Measurements from ENCODE around the gene INHA.

Gene INHA

DNA sequence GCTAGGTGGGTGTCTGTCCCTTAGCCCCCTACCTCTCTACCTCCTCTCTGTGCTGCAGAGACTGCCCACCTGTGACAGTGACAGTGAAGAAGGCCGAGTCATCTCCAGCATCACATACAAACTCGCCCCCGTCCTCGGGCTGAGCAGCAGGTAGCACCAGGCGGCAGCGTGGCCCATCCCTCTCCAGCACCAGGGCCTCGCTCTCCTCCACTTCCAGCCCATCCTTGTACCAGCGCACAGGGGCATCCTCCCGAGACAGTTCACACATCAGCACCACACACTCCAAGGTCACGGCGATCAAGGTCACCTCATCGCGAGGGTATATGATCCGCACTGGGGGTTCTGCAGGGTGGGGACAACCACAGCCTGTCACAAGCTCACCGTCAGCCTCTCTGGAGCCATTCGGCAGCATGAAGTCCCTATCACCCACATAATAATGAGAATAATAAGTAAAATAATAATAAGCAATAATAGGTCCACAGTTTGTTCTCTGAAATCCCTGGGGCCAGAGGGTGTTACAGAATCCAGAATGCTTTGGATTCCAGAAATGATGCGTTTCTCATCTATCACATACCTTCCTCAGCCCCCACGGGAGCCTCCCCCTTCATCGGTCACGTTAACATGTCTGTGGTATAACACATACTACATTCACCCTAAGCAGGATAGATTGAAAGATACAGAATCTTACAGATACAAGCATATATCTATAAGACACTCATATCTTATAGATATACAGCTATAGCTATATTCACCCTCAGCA is 12.8 kb upstream of the INHA start:
- no peak for DNase-seq

DNA sequence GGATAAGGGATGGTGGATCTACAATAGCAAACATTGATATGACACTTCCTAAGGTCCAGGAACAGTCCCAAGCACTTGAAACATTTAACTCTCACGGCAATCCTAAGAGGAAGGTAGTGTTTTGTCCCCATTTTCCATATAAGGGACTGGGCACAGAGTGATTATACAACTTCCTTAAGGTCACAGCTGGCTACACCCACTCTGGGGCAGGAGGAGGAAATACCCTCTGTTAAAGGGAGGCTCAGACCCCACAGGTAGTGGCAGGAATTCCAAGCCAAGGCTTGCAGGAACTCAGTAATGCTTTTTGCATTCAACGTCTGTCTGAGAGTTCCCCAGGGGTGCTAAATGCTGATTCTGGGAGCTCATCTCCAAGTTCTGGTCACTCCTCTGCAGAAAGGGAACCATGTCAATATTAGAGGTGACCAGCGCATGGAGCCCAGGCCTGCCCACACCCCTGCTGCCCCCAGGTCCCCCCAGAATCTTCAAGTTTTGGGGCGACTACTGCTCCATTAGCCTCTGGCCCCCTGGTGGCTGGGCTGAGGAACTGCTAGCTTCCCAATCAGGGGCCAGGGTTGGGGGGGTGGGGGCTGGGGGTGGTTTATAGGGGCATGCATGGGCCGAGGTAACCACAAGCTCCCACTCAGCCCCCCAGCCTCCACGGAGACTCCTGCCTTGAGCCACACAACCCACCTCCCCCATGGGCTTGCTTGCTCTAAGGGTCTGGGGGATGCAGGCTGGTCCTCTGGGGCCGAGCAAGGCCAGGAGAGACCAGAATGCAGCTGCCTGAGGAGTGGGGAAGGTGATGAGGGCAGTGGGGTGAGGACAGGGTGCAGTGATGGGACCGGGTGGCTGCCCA is 11.8 kb upstream of the INHA start:
- no peak for DNase-seq

DNA sequence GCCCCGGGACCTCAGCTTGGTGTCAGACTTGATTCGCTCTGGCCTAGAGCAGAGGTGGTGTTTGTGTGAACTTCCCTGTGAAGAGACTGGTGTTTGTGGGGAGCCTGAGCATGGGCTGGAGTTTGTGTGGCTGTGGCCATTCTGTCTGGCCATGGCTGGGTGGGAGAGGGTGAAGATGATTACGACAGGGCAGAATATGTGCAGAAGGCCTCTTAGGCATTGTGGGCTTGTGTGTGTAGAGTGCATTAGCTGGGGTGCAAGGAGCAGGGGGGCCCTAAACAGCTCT is 11.3 kb upstream of the INHA start:
- DNase-seq, result no peak

DNA sequence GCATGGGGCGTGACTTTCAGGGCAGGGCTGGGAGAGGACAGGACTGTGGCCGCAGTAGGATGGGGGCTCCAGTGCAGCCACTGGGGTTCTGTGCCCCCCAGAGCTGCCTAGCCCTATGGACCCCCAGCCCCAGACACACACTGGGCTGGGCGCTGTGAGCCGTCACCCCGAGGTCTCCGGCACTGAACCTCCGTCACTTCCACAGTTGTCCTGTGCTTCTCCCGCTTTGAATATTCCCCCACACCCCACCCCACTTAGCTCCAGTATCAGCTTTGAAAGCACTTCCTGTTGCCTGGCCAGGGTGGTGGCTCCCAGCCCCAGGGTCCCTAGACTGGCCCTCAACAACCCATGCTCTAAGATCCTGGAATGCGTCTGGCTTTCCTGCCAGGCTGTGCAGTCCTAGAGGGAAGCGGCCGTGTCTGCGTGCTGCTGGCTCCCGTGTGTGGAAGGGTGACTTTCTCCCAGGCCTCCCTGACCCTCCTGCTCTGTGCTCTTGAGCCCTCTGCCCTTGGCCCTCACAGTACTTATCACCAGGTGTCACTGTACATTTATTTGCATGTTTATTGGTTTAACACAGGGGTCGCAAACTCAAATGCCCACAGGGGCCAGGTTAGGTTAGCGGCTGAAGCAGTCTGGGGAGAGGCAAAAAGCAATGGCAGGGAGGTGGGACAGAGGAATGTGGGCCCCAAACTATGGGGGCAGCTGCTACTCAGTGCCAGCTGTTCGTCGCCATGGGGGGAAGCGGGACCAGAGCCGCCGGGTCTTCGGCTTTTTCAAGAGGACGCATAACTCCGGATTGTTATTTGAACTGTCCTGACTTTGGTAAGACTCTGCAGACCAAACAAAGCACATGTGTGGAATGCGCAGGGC is 10.7 kb upstream of the INHA start:
- DNase-seq, result no peak

DNA sequence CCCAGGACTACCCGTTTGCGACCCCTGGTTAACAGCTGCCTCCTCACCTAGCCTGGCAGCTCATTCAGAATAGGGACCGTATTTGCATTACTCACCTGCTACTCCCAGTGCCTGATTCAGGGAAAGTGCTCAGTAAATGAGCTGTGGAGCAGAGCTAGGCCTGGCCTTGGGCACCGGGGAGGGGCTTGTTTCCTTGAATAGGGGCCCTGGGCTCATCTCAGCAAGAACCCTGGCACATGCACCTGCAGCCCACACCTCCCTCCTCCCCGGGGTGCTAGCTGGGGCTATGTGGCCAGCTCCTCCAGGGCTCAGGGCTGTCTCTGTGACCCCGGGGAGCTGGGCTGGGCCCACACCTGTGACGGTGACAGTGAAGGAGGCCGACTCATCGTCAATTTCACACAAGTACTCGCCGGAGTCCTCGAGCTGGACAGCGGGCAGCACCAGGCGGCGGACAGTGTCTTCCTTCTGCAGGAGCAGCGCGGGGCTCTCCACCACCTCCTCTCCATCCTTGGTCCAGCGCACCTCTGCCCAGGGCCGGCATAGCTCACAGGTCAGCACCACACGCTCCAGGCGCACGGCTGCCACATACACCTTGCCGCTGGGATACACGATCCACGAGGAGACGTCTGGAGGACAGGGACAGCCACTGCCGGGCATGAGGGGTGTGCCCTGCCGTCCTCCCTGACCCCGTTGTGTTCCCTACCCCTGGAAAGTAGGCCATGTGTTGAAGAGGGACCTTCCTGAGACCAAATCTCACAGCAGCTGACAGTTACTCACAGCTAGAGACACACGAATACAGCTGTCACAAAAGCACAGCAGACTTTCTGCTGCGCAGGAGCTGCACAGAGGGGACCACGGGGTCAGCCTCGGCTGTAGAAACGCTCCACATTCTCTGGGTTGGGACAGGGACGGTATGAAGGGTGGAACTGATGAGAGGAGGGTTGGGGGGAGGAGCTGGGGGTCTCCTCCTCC is 9.8 kb upstream of the INHA start:
- no peak for DNase-seq

DNA sequence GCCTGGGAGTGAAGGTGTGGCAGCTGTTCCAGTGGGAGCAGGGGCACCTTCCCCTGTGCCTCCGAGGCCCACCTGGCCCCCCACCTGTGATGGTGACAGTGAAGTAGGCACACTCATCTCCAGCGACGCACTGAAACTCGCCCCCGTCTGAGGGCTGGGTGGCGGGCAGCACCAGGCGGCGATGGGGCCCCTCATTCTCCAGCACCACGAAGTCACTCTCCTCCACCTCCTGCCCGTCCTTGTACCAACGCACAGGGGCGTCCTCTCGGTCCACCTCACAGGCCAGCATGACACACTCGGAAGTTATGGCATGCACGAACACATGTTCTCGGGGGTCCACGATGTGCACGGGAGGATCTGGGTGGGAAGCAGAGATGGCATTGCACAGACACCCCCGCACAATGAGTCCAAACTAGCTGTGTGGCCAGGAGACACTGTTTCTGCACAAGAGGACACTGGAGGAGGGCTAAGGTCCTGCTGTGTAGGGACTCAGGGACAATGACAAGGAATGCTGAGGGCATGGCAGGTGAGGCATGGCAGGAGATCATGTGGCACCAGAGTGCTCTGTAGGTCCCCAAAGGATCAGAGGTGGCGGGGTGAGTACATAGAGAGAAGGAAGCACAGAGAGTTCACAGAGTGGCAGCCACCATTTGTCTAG is 8.7 kb upstream of the INHA start:
- no peak for DNase-seq

DNA sequence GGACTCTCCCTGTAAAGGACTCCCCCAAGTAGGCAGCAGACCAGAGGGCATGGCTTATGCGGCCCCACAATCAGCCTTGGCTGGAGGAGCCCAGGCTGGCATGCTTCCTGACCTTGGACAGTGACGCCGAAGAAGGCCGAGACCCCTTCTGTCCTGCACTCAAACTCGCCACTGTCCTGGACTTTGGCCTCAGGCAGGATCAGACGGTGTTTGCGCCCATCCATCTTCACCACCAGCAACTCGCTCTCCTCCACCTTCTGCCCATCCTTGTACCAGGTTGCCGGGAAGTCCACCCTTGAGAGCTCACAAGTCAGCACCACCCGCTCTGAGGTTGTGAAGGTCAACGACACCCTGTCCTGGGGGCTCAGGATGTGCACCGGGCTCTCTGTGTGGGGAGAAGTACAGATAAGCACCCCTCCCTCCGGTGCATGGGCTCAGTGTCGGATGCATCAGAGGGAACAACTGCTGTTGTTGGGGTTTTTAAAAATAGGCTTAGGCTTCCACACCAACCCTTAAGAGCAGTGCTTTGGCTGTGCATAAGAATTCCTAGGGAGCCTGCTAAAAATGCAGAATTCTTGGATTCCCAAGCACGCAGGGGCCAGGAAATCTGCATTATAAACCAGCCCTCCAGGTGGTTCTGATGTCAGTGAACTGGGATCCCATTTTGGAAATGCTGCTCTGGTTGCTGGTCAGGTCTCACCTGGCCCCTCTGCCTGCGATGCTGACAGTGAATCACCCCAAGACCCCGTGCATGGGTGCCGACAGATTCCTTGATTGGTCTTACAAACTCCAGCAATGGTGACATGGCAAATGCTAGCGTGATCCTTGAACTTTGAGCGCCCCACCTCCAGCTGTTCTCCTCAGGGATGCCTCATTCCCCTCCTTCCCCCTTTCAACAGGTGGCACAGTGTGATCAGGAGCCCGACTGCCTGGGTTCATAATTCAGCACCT is 6.7 kb upstream of the INHA start:
- no peak for DNase-seq

DNA sequence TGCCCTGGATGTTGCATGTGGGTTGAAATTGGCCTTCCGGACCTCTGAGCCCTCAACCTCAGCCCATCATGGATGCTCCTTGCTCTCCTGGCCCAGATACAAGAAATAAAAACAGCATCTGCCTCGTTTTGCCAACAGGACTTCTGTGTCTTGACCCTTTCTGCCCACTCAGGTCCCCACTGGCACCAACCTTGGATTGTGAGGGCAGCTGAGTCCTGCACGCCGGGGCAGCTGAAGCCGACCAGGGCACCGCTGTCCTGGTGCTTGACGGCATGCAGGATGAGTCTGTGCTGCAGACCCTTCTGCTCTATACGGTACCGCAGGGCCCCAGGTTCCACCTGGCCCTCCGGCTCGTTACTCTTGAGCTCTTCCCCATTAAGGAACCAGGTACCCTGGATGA is 5.5 kb upstream of the INHA start:
- no peak for DNase-seq

DNA sequence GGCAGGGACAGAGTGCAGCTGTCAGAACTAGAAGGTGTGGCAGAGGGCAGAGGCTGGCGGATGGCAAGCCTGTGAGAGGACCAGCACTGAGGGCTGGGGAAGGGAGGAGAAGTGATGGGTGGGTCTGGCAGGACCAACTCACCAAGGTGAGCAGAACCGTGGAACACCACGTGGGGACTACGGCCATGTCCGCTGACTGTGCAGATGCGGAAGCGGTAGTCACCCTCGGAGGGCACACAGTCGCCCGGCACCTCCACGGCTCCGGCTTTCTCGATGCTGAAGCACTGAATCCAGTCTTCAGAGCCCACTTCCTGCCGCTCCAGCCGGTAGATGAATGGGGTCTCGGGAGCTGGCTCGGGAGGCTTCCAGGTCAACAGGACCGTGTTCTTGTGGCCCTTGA is 5.0 kb upstream of the INHA start:
- DNase-seq, result no peak

DNA sequence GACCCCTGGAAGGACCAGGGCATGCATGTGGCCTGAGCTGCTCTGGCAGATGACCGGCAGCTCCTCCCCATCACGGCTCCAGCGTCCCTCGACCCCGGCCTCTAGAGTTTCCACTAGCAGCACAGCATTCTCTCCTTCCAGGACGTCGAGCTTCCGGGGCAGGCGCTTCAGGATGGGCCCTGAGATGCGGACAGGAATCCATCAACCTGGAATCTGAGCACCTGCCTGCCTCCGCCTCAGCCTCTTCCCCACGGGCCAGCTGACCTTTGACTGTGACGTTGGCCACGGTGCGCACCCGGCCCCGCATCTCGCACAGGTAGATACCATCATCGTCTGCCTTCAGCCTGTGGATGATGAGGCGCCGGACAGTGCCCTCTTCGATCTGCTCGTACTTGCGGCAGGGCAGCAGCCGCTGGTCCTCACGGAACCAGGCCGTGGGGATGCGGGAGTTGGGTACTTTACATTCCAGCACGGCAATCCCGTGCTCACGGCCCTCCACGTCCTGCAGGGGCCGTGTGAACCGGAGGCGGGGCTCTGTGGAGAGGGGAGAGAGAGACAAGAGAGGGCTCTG is 4.2 kb upstream of the INHA start:
- no peak for DNase-seq

DNA sequence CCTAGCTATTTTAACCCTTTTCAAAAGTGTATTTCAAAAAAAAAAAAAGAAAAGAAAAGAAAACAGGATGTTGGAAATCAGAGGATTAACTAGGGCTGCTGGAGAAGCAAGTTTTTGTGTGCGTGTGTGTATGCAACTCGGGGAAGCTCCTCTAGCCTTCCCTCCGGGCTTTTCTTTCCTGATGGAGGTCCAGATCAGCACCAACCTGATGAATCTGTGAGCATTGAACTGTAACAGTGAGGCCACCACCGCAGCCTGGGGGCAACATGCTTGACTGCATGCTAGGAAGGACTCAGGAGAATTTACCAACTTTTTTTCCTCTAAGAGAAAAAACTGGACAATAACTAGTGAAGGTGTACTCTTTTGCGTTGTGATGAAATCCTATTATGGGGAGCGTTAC is 3.1 kb upstream of the INHA start:
- DNase-seq, result no peak

DNA sequence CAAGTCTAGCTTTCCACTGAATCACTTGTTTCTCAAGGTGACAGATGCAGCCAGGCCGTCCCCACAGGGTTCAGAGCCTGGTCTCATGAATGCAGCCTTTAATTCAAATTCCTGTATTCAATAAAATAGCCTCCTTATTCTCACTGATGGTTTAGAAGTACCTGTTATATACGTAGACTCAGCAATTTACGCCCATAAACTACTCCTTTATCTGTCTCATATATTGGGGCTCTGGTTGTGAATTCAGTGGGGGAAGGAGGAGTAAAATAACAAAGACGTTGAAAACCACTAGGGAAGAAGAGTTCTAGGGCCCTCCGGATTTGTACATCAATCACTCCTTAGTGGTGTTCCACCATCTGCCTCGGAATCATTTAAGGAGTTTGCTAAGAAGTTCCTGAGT is 2.5 kb upstream of the INHA start:
- no peak for DNase-seq

DNA sequence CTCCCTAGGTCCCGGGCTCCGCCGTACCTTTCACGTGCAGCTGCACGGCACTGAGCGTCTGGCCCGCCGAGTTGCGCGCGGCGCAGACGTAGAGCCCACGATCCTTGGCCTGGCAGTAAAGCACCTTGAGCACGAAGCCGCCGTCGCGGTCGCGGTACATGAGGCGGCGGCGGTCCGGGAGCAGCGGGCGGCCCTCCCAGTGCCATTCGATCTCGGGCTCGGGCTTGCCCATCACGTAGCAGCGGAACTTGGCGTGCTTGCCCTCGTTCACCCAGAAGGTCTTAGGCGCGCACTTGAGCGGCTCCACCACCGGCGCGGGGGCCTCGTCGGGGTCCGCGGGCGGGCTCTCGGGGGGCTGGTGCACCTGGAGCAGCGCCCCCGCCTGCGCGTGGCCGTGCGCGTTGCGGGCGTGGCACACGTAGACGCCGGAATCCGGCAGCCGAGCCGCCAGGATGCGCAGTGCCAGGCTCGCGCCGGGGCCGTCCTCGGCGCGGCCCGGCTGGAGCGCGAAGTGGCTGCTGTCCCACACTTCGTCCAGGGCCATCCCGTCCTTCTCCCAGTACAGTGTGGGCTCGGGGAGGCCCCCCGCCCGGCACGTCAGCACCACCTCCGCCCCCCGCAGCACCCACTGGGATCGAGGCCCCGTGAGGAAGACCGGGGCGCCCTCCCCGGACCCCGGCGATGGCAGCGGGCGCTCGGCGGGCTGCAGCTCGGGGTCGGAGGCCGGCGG is 1.8 kb upstream of the INHA start:
- no peak for DNase-seq

DNA sequence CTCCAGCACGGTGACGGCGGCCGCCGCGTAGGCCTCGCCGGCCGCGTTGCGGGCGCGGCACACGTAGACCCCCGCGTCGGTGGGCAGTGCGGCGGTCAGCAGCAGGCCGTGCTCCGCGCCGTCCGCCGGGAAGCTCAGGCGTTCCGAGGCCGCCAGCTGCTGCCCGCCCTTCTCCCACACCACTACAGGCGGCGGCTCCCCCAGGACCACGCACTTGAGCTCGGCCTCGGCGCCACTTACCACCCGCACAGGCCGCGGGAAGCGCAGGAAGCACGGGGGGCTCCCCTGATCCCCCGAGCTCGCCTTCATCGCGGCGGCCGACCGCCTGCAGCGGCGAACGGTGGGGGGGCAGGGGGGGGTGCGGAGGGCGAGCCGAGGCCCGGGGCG is 1.2 kb upstream of the INHA start:
- DNase-seq, result no peak

DNA sequence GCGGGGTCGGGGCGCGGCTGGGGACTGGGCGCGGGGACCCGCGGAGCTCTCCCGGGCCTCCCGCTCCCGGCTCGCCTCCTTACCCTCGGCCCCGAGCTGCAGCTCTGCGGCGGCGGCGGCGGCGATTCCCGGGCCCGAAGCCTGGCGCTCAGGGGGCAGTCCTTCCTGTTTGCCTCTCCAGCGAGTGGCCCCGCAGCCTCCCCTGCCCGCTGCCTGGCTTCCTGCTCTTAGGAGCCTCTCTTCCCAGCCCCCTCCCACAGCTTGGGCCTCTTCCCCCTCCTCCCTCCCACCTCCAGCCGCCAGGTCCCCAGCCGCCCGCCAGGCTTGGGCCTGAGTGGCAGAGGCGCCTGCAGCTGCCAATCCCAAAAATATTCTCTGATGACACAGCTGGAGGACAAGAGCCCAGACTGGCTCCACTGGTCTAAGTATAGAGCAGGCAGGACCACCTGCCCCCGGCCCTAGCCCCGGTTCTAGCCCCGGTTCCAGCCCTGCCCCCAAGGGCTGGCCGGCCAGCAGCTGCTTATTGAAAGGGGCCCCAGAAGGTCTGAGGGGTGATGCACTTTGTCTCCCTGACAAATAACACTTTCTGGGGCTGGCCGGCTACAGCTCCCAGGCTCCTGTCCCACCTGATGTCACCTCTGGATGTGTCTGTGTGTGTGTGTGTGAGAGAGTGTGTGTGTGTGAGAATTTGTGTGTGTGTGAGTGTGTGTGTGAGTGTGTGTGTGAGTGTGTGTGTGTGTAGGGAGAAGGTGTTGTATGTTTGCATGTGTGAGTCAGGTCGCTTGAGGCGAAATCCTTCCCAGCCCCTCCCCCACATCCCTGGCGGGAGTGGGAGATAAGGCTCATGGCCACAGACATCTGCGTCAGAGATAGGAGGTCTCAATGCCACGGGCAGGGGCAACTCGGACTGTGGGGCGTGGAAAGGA is 536 bp upstream of the INHA start, which contains the start of gene OBSL1:
OBSL1 (minus strand) TSS at position 229 of the 926 bp plus-strand sequence. CDS start 307 bp downstream, outside the sequence.
- DNase-seq, result no peak

DNA sequence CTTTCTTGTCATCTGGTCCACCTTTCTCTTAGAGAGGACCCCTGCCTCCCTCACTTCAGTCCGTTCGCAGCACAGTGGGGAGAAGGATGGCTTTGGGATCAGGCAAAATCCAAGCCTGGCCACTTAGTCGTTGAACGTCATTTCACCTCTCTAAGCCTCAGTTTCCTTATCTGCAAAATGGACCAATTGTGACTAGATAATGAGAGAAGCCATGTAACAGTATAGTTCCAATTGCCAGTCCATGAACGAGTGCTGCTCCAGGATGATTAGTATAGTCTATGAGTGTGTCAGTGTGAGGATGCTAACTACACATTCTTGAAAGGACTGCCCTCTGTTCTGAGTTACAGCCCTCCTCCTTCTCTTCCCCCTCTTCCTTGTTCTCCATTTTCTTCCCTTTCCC is 1.1 kb downstream of the INHA start:
- DNase-seq, result no peak

DNA sequence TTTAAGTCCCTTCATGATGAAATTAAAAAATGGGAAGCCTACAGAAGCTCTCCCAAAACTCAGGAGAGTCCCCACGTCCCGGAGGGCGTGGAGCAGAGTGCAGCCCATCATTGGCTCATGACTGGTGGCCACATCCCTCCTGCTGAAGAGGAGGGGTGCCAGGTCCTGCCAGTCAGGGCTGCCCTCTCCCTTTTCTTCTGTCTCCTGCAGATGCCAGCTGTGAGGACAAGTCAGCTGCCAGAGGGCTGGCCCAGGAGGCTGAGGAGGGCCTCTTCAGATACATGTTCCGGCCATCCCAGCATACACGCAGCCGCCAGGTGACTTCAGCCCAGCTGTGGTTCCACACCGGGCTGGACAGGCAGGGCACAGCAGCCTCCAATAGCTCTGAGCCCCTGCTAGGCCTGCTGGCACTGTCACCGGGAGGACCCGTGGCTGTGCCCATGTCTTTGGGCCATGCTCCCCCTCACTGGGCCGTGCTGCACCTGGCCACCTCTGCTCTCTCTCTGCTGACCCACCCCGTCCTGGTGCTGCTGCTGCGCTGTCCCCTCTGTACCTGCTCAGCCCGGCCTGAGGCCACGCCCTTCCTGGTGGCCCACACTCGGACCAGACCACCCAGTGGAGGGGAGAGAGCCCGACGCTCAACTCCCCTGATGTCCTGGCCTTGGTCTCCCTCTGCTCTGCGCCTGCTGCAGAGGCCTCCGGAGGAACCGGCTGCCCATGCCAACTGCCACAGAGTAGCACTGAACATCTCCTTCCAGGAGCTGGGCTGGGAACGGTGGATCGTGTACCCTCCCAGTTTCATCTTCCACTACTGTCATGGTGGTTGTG is 2.6 kb downstream of the INHA start:
- DNase-seq, result no peak

Data from inflammatory macrophage treated with lipopolysaccharide for 1 hour (primary cell).